H1 (cell line): ENCODE data around the gene SHC1. TPM values are rescaled to one million over a fixed set of nuclear protein-coding genes. Genes with fewer than 3 reads are reported as not detected.
A peak's percentile ranks its signal among the peaks of the same experiment; 100 is the strongest.

Experiments
- CHD2 ChIP-seq: IDR thresholded peaks from 2 replicates; pipeline ENCODE4 v1.6.1; 2012; ENCODE audit warnings: low read length, improper control_type of control experiment
- CHD7 ChIP-seq: fragments of 300-600 bp; sonication (generic); IDR thresholded peaks from 2 replicates; pipeline ENCODE4 v1.7.1; 2012; ENCODE audit warnings: low read length, moderate library complexity, mild to moderate bottlenecking, inconsistent platforms; ENCODE audit not compliant: insufficient replicate concordance
- EZH2 ChIP-seq: fragments of 200-600 bp; sonication (generic); IDR thresholded peaks from 2 replicates; pipeline ENCODE4 v1.7.1; 2012; ENCODE audit warnings: low read depth, mild to moderate bottlenecking, moderate library complexity, low read length, inconsistent platforms; ENCODE audit not compliant: severe bottlenecking
- GTF2F1 ChIP-seq: IDR thresholded peaks from 2 replicates; pipeline ENCODE4 v1.6.1; 2012; ENCODE audit warnings: low read depth, low read length, improper control_type of control experiment, borderline replicate concordance
- POLR2AphosphoS5 ChIP-seq: IDR thresholded peaks from 2 replicates; pipeline ENCODE4 v1.6.1; 2011; ENCODE audit warnings: low read depth, low read length
- RNF2 ChIP-seq: fragments of 200-900, 300-1000 bp; sonication (generic); IDR thresholded peaks from 2 replicates; pipeline ENCODE4 v1.7.1; 2016; ENCODE audit warnings: borderline replicate concordance, low read depth, mild to moderate bottlenecking, antibody characterized with exemption, low read length; ENCODE audit not compliant: poor library complexity, severe bottlenecking; ENCODE audit errors: missing control alignments
- SIX5 ChIP-seq: IDR thresholded peaks from 2 replicates; pipeline ENCODE4 v1.6.1; 2011; ENCODE audit warnings: mild to moderate bottlenecking, low read depth, low read length
- SP4 ChIP-seq: IDR thresholded peaks from 2 replicates; pipeline ENCODE4 v1.6.1; 2012; ENCODE audit warnings: low read length, inconsistent platforms
- polyA plus RNA-seq, 7 experiments: library from polyadenylated mRNA; depleted of rRNA in 3 of 7; stranded (reverse) in 5 of 7; unstranded in 2 of 7; fragments of >200 nt in 5 of 7; fragments of 200-250 nt in 2 of 7; gene quantifications; 1 replicate in 5 of 7; 2 replicates in 1 of 7; 4 replicates in 1 of 7; pipeline versions ENCODE4 v1.2.1 to v1.2.3, GENCODE V29; 2011 to 2013; ENCODE audit warnings: missing spikeins in 2 of 7, mixed read lengths in 2 of 7
- total RNA-seq: library from RNA; stranded (reverse); fragmentation: NEBNext Ultra II Directional; extraction: Animal tissue kit (Norgen Biotek cat#: 25700); gene quantifications from 2 replicates; pipeline ENCODE4 v1.2.1, GENCODE V29; 2021

The SHC1 gene
- total and polyA plus RNA-seq, 2 of the 8 experiments (the other 6 are each of a cell fraction or from before 2014, with no cell fraction given) = 177 to 212 TPM

GRCh38 chr1:155001675-155002463 lies 31.3 kb upstream of the SHC1 start (continued):
- TF ChIP-seq CHD7 (no peak), GTF2F1 (no peak), RNF2 (no peak), SIX5 (no peak), EZH2 (no peak), POLR2AphosphoS5 (no peak), SP4 (no peak; the same call in 1 of the 2 replicates), CHD2 (peak; percentile 77)
